Globus pallidus (tissue), 1 donor: ENCODE results near the gene PHKA2.
"Not testable (repeated sequence)": the region's sequence is repeated elsewhere in the genome, so short reads cannot be mapped to it uniquely, and the experiment has no call there.

Experiments used
- DNase-seq: peaks from one replicate; pipeline ENCODE4 v3.0.0-alpha.2; 2015; ENCODE audit warnings: low spot score

PHKA2 gene, protein sequence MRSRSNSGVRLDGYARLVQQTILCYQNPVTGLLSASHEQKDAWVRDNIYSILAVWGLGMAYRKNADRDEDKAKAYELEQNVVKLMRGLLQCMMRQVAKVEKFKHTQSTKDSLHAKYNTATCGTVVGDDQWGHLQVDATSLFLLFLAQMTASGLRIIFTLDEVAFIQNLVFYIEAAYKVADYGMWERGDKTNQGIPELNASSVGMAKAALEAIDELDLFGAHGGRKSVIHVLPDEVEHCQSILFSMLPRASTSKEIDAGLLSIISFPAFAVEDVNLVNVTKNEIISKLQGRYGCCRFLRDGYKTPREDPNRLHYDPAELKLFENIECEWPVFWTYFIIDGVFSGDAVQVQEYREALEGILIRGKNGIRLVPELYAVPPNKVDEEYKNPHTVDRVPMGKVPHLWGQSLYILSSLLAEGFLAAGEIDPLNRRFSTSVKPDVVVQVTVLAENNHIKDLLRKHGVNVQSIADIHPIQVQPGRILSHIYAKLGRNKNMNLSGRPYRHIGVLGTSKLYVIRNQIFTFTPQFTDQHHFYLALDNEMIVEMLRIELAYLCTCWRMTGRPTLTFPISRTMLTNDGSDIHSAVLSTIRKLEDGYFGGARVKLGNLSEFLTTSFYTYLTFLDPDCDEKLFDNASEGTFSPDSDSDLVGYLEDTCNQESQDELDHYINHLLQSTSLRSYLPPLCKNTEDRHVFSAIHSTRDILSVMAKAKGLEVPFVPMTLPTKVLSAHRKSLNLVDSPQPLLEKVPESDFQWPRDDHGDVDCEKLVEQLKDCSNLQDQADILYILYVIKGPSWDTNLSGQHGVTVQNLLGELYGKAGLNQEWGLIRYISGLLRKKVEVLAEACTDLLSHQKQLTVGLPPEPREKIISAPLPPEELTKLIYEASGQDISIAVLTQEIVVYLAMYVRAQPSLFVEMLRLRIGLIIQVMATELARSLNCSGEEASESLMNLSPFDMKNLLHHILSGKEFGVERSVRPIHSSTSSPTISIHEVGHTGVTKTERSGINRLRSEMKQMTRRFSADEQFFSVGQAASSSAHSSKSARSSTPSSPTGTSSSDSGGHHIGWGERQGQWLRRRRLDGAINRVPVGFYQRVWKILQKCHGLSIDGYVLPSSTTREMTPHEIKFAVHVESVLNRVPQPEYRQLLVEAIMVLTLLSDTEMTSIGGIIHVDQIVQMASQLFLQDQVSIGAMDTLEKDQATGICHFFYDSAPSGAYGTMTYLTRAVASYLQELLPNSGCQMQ

DNA sequence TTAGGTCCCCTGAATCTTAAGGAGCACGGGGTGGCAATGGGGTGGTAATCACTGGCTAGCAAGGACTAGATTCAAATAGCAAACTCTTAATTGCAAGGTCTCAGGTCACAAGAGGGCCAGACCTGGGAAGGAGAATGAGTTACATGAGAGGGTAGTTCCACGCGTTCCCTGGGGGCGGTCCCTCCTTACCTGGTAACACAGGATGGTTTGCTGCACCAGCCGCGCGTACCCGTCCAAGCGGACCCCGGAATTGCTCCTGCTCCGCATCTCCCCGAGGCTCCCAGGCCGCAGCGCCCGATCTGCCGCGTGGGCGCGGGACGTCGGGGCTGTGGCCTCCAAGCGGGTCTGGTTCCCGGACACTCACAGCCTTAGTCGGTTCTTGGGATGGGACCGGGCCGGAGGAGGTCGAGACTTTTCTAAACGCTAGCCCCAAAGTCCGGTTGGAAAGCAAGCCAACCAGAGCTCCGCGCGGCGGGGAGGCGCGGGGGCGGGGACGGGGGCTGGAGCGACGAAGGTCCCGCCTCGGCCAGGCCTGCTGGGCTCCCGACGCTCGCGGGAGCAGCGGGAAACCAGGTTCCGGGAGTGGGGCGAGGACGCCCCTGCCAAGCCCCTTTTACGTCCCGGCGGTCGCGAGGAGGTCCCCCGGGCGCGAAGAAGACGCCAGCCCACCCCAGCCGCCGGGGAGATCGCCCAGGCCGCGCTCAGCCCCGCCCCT is at the start of gene PHKA2:
Gene PHKA2 (minus strand): TSS at position 449 of the 715 bp plus-strand sequence. CDS start 182 bp downstream, at position 267.
- peak; percentile 29 for DNase-seq

DNA sequence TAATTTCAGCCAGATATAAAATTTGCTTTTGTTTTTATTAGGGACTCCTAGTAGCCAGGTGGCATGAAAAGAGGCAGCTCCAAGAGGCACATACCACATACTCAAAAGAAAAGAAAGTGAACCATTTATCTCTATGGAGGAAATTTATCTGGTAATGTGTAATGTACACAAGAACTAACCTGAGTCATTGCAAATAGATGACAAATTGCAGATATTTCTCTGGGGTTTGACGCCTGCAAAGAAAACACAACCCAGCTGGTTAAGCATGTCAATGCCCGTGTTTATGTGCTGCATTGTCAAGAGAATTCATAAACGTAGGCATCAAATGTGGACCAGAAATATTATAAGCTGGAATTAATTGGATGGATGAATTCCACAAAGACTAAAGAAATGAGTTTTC is 46.9 kb upstream of the PHKA2 start:
- no peak for DNase-seq

DNA sequence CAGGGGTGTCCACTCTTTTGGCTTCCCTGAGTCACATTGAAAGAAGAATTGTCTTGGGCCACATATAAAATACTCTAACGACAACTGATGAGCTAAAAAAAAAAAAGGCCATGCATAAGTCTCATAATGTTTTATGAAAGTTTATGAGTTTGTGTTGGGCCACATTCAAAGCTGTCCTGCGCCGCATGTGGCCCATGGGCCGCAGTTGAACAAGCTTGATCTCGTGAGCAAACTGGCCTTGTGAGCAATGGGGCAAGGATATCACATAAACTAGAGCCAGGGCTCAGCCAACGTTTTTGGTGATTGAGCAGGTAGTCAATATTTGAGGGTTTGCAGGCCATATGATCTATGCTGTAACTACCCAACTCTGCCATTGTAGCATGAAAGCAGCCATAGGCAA is 44.6 kb upstream of the PHKA2 start:
- no peak for DNase-seq

DNA sequence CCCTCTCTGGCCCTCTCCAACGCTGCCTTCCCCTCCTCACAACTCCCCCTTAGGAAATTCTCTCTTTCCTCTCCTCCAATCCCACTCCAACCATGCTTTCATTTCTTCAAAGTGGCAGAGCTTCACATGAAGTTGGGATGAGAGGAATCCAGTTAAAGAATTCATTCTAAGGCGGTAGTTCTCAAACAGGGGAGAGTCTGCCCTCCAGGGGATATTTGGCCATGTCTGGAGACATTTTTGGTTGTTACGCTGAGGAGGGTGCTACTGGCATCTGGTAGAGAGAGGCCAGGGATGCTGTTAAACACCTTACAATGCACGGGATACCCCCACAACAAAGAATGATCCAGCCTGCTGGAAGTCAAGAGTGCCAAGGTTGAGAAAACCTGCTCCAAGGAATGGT is 40.5 kb upstream of the PHKA2 start:
- DNase-seq = no peak

DNA sequence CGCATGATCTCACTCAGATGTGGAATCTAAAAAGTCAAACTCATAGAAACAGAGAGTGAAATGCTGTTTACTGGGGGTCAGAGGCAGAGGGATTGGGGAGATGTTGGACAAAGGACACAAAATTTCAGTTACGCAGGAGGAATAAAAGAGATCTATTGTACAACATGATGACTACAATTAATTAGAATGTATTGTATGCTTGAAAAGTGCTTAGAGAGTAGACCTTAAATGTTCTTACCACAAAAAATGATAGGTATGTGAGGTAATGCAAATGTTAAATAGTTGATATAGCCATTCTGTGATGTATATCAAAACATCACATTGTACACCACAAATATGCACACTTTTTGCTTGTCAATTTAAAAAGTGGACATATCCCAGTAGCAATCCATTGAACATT is 36.1 kb upstream of the PHKA2 start:
- DNase-seq = no peak

DNA sequence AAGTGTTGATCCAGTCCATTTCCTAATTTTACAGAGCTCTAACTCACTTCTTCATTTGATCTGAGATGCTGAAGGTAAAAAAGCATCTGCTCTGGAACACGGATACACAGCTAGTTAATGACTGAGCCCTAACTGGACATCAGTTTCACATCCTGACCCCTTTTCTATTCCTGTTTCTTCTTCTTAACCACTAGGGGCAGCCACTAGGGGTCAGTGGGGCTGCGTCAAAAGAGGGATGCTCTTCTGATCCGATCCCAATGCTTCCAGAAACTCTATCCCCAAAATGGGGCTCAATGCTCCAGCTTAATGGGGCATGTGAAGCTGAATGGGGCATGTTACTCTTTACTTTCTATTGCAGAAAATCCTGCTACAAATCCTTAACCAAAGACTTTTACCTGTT is 33.4 kb upstream of the PHKA2 start:
- DNase-seq = peak; percentile 4

DNA sequence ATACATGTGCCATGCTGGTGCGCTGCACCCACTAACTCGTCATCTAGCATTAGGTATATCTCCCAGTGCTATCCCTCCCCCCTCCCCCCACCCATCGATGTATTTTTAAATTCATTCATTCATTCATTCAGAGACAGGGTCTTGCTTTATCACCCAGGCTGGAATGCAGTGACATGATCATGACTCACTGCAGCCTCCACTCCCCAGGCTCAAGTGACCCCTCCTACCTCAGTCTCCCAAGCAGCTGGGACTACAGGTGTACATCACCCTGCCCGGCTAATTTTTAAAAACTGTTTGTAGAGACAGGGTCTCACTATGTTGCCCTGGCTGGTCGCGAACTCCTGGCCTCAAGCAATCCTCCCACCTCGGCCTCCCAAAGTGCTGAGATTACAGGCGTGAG is 32.7 kb upstream of the PHKA2 start:
- not testable (repeated sequence) for DNase-seq

DNA sequence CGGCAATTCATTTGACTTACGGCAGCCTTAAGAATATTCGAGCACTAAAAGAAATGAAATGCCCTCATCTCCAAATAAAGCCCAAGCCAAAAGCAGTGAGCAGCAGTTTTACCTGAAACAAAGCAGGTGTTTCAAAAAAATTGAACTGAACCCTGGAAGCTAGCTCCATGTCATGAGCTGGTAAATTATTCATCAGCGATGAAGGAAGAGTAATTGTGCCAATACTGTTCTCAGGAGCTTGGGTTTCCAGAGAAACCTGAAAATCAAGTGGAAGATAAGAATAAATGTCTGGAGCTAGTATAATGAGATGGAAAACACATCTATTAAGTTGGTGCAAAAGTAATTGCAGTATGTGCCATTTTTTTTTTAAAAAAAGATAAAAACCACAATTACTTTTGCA is 24.0 kb upstream of the PHKA2 start:
- DNase-seq = no peak

DNA sequence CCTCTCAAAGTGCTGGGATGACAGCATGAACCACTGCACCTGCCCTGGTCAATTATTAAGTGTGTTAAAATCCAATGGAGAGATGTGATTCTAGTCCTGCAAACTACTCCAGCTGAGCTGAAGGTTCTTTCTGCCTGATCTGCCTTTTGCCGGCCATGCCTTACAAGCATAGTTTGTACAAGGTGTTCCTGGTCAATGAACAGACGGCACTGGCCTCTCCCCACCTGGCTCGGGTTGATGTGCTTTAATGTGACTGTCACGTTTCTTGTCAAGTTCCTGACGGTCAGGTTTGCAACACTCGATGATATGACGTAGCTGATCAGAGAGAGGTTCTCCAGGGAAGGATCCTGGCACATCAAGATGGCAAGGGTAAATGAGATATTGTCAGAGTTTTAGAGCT is 23.1 kb upstream of the PHKA2 start:
- no peak for DNase-seq

DNA sequence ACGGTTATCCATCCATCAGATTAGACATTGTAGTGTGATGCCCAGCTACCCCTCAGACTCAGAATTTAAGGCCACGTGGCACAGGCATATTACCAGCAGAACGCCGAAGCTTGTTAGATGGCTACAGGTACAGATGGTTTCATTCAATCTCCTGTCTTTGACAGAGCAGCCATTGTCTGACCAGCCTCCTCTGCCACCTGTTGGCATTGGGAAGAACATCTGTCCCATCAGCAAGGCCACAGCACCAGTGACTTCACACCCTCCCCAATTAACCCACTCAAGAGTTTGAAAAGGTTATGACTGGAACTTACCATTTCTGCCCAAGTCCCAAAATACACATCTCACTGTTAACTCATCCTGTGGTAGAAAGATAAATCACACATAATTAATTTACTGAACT is 22.0 kb upstream of the PHKA2 start:
- DNase-seq = no peak

DNA sequence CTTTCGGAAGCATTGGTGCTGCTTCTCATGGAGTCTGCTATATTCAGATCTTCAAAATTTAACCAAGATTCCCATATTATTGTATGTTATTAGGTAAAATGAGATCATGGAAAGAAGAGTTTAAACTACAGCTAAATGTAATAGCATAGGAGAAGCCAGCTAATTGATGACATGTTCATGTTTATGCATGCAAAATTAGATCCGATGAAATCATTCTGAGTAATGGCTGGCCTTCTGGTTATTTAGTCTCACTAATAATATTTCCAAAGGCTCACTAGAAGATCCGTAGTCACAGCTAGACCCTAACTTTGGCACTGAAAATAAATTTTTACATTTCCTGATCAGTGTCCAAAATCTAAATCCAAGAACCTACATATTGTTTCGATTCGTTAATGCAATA is 19.8 kb upstream of the PHKA2 start:
- no peak for DNase-seq

DNA sequence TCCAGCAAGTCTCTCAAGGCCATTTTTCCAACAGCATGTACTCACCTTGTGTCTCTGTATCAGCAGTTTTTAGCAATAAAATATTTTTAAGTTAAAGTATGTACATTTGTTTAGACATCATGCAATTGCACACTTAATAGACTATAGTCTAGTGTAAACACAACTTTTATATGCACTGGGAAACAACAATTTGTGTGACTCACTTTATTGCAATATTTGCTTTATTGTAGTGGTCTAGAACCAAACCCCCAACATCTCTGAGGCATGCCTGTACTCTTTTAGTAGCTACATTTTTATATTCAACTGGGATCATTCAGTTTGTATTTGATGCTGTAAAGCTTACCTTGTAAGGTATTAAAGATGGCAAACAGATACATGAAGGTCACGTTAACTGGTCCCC is 14.7 kb upstream of the PHKA2 start:
- DNase-seq = no peak

DNA sequence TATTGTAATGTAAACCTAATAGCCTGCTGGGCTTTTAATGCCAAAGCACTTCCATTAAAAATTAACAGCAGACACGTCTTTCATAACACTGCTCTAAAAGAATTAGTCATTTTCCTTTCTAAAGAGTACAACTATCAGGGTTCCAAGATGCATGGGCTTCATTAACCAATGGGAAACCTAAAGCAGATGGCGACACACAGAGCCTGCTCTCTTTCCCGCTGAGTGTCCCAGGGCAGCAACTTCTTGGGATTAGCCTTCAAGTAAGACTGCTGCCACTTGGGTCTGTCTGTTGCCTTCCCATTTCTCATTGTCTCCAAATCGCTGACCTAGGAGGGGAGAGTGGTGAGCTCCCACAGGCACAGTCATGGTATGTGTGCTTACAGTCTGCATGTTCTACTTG is 14.0 kb upstream of the PHKA2 start:
- no peak for DNase-seq

DNA sequence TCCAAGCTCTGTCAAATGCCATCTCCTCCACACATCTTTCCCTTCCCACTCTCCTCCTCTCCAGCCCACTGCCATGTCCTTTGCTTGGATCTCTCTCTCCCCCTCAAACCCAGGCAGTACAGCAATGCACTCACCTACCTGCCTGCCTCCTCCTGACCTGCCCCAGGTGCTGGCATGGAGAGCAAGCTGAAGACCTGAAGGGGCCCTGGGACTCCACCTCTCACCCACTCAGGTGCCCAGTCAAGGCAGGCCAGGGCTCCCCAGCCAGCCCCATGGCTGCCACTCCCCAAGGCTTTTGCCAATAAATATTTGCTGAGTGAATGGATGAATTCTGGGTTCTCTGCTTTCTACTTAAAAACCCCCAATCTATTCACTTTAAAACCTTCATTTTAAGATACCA is 12.6 kb upstream of the PHKA2 start:
- no peak for DNase-seq

DNA sequence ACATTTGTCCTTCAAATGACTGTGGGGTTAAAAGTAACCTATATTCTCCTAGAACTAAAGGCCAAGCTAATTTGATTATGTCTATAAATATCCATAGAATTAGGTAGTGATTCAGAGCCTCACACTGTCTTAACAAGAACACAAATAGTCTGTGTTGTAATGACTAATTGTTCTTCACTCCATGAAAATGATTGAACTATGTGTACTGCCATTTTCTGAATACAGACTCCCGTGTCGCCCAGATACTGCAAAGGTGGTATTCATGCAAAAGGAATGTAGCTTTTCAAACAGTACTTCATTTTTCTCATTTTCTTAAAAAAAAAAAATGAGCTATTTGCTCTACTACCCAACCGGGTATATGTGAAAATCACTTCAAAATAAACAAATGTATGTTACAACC is 11.3 kb upstream of the PHKA2 start:
- DNase-seq = no peak

DNA sequence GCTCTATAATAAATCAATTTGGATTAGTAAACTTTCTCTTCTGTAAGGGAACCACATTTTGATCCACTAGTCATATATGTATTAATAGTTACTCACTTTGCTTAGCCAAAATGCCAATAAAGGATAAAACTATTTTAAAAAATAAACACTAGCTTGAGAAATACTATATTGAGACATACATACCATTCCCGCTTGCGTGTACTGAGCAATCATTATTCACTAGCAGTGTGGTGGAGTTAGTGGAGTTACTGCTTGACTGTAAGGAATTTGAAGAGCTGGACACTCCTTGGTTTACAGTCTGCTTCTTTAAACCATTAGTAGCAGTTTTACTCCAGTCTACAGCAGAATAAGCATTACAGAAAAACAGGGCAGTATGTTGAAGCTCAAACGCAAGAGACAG is 10.8 kb upstream of the PHKA2 start:
- no peak for DNase-seq

DNA sequence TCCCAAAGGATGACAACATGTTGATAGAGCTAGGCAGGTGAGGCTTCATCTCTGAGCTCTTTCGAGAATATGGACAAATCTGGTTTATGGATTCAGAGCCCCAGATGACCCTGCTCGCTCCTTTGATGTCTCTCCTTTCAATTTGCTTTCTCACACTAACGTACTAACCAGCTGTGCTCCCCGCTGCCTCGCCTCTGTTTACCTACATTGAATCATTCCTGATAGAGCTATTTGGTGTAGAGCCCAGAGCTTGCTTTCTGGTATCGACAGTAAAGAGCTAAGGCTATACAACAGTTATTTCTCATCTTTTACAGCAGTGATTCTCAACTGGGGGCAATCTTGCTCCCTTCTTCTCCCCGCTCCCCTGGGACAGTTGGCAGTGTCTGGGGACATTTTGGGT is 8.9 kb upstream of the PHKA2 start:
- DNase-seq = no peak

DNA sequence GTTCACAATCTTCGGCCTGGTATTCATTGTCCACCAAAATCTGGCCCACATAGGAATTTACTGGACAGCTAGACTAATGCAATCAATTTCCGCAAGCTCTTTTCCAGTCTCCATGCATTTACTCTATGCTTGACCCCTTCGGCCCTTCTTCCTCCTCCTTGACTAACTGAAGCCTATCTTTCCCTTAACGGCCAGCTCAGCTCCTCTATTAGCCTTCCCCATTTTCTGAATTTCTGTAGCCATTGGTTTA is 1.2 kb upstream of the PHKA2 start:
- no peak for DNase-seq

DNA sequence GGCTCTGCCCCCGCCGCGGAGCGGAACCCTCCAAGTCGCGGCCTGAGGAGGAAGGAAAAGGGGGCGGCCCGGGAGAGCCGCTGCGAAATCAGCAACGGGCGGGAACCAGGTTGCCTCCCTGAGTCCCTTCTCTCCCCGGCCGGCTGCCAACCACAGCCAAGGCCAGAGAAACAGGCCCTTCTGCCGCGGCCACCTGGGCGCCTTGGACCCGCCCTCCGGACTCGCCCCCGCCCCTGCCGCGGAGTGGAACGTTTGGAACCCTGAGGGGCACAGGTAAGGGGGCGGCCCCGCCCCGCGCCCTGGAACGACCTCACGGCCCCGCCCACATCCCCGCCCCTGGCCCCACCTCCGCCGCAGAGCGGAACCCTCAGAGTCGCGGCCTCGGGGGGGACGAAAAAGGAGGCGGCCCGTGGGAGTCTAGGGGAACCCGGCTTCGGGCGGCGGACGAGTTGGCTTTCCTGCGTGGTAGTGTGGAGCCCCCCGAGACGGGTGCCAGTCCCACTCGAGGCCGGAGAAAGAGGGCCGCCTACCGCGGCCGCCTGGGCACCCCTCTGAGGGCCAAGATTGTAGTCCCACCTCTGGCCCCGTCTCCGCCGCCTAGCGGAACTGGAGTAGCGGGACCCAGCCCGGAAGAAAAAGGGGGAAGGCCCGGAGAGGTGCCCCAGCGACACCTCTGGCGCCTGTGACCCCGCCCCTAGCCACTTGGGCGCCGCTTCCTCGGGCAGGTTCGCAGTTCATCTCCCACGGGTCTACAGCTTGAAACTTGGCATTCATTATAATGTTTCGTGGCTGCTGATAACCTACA is 669 bp upstream of the PHKA2 start:
- peak; percentile 76 for DNase-seq

DNA sequence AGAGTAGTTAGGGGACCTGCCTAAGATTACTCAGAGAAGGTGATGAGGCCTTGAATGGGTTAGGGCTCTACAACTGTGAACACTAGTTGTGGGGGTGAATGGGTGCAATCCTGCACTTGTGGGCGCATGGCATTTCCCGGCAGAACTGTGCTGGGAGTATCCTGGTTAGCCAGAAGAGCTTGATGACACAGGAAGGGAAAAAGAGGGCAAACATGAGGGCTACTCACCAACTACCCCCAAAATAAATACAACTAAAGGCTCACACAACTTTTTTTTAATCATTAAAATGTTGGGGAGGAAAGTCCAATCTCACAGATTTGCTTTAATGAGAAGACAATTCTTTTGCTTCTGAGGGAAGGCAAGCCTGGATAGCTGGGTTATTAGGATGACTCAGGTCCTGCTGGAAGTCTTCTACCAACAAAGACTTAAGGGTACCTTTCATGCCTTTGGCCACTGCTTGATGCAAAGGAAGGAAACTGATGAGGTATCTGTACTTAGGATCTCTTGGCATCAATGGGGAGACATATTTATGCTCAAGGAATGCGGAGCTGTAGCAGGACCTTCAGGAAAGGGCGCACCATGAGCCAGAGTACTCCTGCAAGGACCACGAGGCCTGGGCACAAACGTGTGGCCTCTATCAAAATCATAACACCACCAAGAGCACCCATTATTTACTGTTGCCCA is 2.6 kb downstream of the PHKA2 start:
- no peak for DNase-seq

DNA sequence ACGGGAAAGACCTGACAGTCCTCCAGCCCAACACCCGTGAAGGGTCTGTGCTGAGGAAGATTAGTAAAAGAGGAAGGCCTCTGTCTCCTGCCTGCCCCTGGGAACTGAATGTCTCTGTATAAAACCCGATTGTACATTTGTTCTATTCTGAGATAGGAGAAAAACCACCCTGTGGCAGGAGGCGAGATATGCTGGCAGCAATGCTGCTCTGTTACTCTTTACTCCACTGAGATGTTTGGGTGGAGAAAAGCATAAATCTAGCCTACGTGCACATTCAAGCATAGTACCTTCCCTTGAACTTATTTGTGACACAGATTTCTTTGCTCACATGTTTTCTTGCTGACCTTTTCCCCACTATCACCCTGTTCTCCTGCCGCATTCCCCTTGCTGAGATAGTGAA is 3.7 kb downstream of the PHKA2 start:
- not testable (repeated sequence) for DNase-seq
